ENCODE results near the gene CMTM8.
A peak's percentile ranks its signal among the peaks of the same experiment; 100 is the strongest.

Gene CMTM8

GRCh38 chr3:32229565-32229964, 8.9 kb upstream of the CMTM8 start:
- no peak for DNase-seq (ENCODE audit: low read depth in 2 of 2)

GRCh38 chr3:32236377-32236776, 2.1 kb upstream of the CMTM8 start:
- DNase-seq (ENCODE audit: low read depth in 2 of 2): no peak

GRCh38 chr3:32237670-32238452, 619 bp upstream of the CMTM8 start:
- no peak for DNase-seq (ENCODE audit: low read depth in 2 of 2)

- no peak for DNase-seq (ENCODE audit: low read depth in 2 of 2)
Observed at GRCh38 chr3:32239307-32240158, 1.1 kb downstream of the CMTM8 start.

GRCh38 chr3:32240159-32240545, 1.7 kb downstream of the CMTM8 start:
- DNase-seq (ENCODE audit: low read depth in 2 of 2): peak; percentile 7 to 10

GRCh38 chr3:32241100-32241499, 2.6 kb downstream of the CMTM8 start:
- DNase-seq (ENCODE audit: low read depth in 2 of 2): no peak

- DNase-seq (ENCODE audit: low read depth in 2 of 2): no peak
Observed at GRCh38 chr3:32243519-32243918, 5.0 kb downstream of the CMTM8 start.

GRCh38 chr3:32245200-32245599, 6.7 kb downstream of the CMTM8 start:
- no peak for DNase-seq (ENCODE audit: low read depth in 2 of 2)

GRCh38 chr3:32246079-32246675, 7.7 kb downstream of the CMTM8 start:
- DNase-seq (ENCODE audit: low read depth in 2 of 2): no peak

- no peak for DNase-seq (ENCODE audit: low read depth in 2 of 2)
Observed at GRCh38 chr3:32249184-32249782, 10.8 kb downstream of the CMTM8 start.

GRCh38 chr3:32254268-32254667, 15.8 kb downstream of the CMTM8 start:
- no peak for DNase-seq (ENCODE audit: low read depth in 2 of 2)

- DNase-seq (ENCODE audit: low read depth in 2 of 2): no peak
Observed at GRCh38 chr3:32255345-32255744, 16.9 kb downstream of the CMTM8 start.

- no peak for DNase-seq (ENCODE audit: low read depth in 2 of 2)
Observed at GRCh38 chr3:32256206-32256605, 17.7 kb downstream of the CMTM8 start.

- no peak for DNase-seq (ENCODE audit: low read depth in 2 of 2)
Observed at GRCh38 chr3:32257042-32257441, 18.6 kb downstream of the CMTM8 start.

GRCh38 chr3:32257641-32258438, 19.4 kb downstream of the CMTM8 start:
- DNase-seq (ENCODE audit: low read depth in 2 of 2): no peak

GRCh38 chr3:32258869-32259268, 20.4 kb downstream of the CMTM8 start:
- DNase-seq (ENCODE audit: low read depth in 2 of 2): no peak

- no peak for DNase-seq (ENCODE audit: low read depth in 2 of 2)
Observed at GRCh38 chr3:32261545-32261944, 23.1 kb downstream of the CMTM8 start.

- DNase-seq (ENCODE audit: low read depth in 2 of 2): no peak
Observed at GRCh38 chr3:32262201-32262600, 23.7 kb downstream of the CMTM8 start.

- DNase-seq (ENCODE audit: low read depth in 2 of 2): no peak
Observed at GRCh38 chr3:32274306-32274705, 35.8 kb downstream of the CMTM8 start.

GRCh38 chr3:32275506-32275905, 37.0 kb downstream of the CMTM8 start:
- DNase-seq (ENCODE audit: low read depth in 2 of 2): no peak

GRCh38 chr3:32276279-32276841, 37.9 kb downstream of the CMTM8 start:
- DNase-seq (ENCODE audit: low read depth in 2 of 2): no peak

Data from stimulated activated CD4-positive, alpha-beta T cell treated with anti-CD3 and anti-CD28 coated beads, Interleukin-1b, Interleukin-23, amount 100 ng/mL, for 1 hour (primary cell).